Neural progenitor cell (in vitro differentiated cells): Measurements from ENCODE around the gene DEAF1. TPM values are rescaled to one million over a fixed set of nuclear protein-coding genes. Genes with fewer than 3 reads are reported as not detected.

Source experiments
- DNase-seq: peaks from one replicate; pipeline ENCODE4 v3.0.0-alpha.2; 2016; ENCODE audit warnings: low spot score
- H2AFZ ChIP-seq: fragments of 200-600 bp; sonication (generic); replicated peaks from 2 replicates; pipeline ENCODE4 v1.6.1; 2016; ENCODE audit warnings: antibody characterized with exemption
- H3F3A ChIP-seq: fragments of 200-600 bp; sonication (generic); 2 replicates; pipeline ENCODE4 v1.6.1; 2016; ENCODE audit warnings: antibody characterized with exemption, low read depth
- H3K27ac ChIP-seq: fragments of 200-600 bp; sonication (generic); 2 replicates; pipeline ENCODE4 v1.5.1; 2016; ENCODE audit warnings: mild to moderate bottlenecking
- H3K27me3 ChIP-seq: fragments of 200-600 bp; sonication (generic); 2 replicates; pipeline ENCODE4 v1.6.1; 2016; ENCODE audit warnings: mild to moderate bottlenecking, moderate library complexity
- H3K36me3 ChIP-seq: fragments of 200-600 bp; sonication (generic); 2 replicates; pipeline ENCODE4 v1.5.1; 2016
- H3K4me1 ChIP-seq: fragments of 200-600 bp; sonication (generic); 2 replicates; pipeline ENCODE4 v1.6.1; 2016; ENCODE audit warnings: mixed run types
- H3K4me2 ChIP-seq: fragments of 200-600 bp; sonication (generic); 2 replicates; pipeline ENCODE4 v1.6.1; 2016
- H3K4me3 ChIP-seq: fragments of 200-600 bp; sonication (generic); 2 replicates; pipeline ENCODE4 v1.5.1; 2016
- H3K79me2 ChIP-seq: fragments of 200-600 bp; sonication (generic); 2 replicates; pipeline ENCODE4 v1.6.1; 2016; ENCODE audit warnings: low read depth
- H3K9ac ChIP-seq: fragments of 200-600 bp; sonication (generic); 2 replicates; pipeline ENCODE4 v1.6.1; 2016
- H3K9me3 ChIP-seq: fragments of 200-600 bp; sonication (generic); 2 replicates; pipeline ENCODE4 v1.5.1; 2016; ENCODE audit warnings: low read depth
- H4K20me1 ChIP-seq: fragments of 200-600 bp; sonication (generic); 2 replicates; pipeline ENCODE4 v1.6.1; 2016; ENCODE audit warnings: low read depth
- H3K27ac Mint-ChIP-seq: 3 replicates; pipeline ENCODE4 v1.8.0; 2021; ENCODE audit warnings: mixed read lengths
- H3K27me3 Mint-ChIP-seq: 2 replicates; pipeline ENCODE4 v1.8.0; 2022; ENCODE audit warnings: low read depth, mild to moderate bottlenecking, inconsistent platforms, moderate library complexity, mixed read lengths; ENCODE audit not compliant: insufficient read depth
- H3K36me3 Mint-ChIP-seq: 3 replicates; pipeline ENCODE4 v1.8.0; 2021; ENCODE audit warnings: mixed read lengths
- H3K4me1 Mint-ChIP-seq: 3 replicates; pipeline ENCODE4 v1.8.0; 2021; ENCODE audit warnings: mixed read lengths
- H3K4me3 Mint-ChIP-seq: 3 replicates; pipeline ENCODE4 v1.8.0; 2021; ENCODE audit warnings: mild to moderate bottlenecking, moderate library complexity, mixed read lengths
- H3K9me3 Mint-ChIP-seq: 3 replicates; pipeline ENCODE4 v1.8.0; 2020; ENCODE audit warnings: mixed read lengths
- CTCF ChIP-seq: fragments of 200-600 bp; sonication (generic); IDR thresholded peaks from 2 replicates; pipeline ENCODE4 v1.5.1; 2017; ENCODE audit warnings: antibody characterized with exemption, mild to moderate bottlenecking
- EZH2 ChIP-seq: fragments of 200-600 bp; sonication (generic); IDR thresholded peaks from 2 replicates; pipeline ENCODE4 v1.6.1; 2017; ENCODE audit warnings: antibody characterized with exemption, mild to moderate bottlenecking, moderate library complexity
- EZH2phosphoT487 ChIP-seq: fragments of 200-600 bp; sonication (generic); IDR thresholded peaks from 2 replicates; pipeline ENCODE4 v1.6.1; 2017; ENCODE audit warnings: antibody characterized with exemption
- total RNA-seq: library from RNA; depleted of rRNA; stranded (reverse); fragments of >200 nt; gene quantifications from 2 replicates; pipeline ENCODE4 v1.2.3, GENCODE V29; 2015; ENCODE audit warnings: low replicate concordance

DEAF1 gene
- total RNA-seq, 1 donor from 2014 or later = 38.4 TPM

- Histone ChIP-seq H2AFZ (no peak overlapping the region), H3K4me3 (peak overlapping the region; percentile 34), H3F3A (peaks cover 19% of the 10 kb centered on the region), H3K27me3 (peaks cover 24% of the 10 kb centered on the region), H3K4me1 (peaks cover 3% of the 10 kb centered on the region), H3K27ac (no peak overlapping the region), H3K9me3 (no peaks in the 10 kb centered on the region), H3K4me2 (peak overlapping the region; percentile 77), H3K79me2 (no peaks in the 10 kb centered on the region), H3K9ac (no peak overlapping the region), H3K36me3 (no peaks in the 10 kb centered on the region), H4K20me1 (no peaks in the 10 kb centered on the region)
- peaks cover 11% of the 10 kb centered on the region for H3K4me1 Mint-ChIP-seq
- H3K9me3 Mint-ChIP-seq = peaks cover 4% of the 10 kb centered on the region
- no peaks in the 10 kb centered on the region for H3K36me3 Mint-ChIP-seq
- no peak for DNase-seq
- H3K27me3 Mint-ChIP-seq = peaks cover 26% of the 10 kb centered on the region
- no peak overlapping the region for H3K27ac Mint-ChIP-seq
- TF ChIP-seq EZH2phosphoT487 = no peak
- no peak for TF ChIP-seq CTCF
- no peak for TF ChIP-seq EZH2
- peak overlapping the region; percentile 63 for H3K4me3 Mint-ChIP-seq
These were observed 25.1 kb upstream of the DEAF1 start for GRCh38 chr11:720017-720641.

GRCh38 chr11:719214-720016 lies 24.4 kb upstream of the DEAF1 start:
- H3K27me3 ChIP-seq = peaks cover 16% of the 10 kb centered on the region
- H3K36me3 ChIP-seq = no peaks in the 10 kb centered on the region
- no peaks in the 10 kb centered on the region for H3K9me3 ChIP-seq
- no peaks in the 10 kb centered on the region for H3K79me2 ChIP-seq
- Mint-ChIP-seq H3K9me3 (peaks cover 8% of the 10 kb centered on the region), H3K36me3 (no peaks in the 10 kb centered on the region), H3K4me3 (peak overlapping the region; percentile 66), H3K27me3 (peaks cover 19% of the 10 kb centered on the region), H3K27ac (no peak overlapping the region), H3K4me1 (peaks cover 9% of the 10 kb centered on the region)
- H4K20me1 ChIP-seq = no peaks in the 10 kb centered on the region
- H3K27ac ChIP-seq = no peak overlapping the region
- no peak for TF ChIP-seq CTCF
- TF ChIP-seq EZH2 = no peak
- no peak for TF ChIP-seq EZH2phosphoT487
- H3K4me3 ChIP-seq = no peak overlapping the region
- H3K9ac ChIP-seq = no peak overlapping the region
- peaks cover 17% of the 10 kb centered on the region for H3F3A ChIP-seq
- no peak overlapping the region for H3K4me2 ChIP-seq
- no peak for DNase-seq
- H3K4me1 ChIP-seq = peaks cover 3% of the 10 kb centered on the region
- no peak overlapping the region for H2AFZ ChIP-seq

GRCh38 chr11:714436-714835 lies 19.4 kb upstream of the DEAF1 start:
- H3K79me2 ChIP-seq = no peaks in the 10 kb centered on the region
- H3K9me3 ChIP-seq = no peaks in the 10 kb centered on the region
- Mint-ChIP-seq H3K36me3 (no peaks in the 10 kb centered on the region), H3K27ac (peak overlapping the region; percentile 44), H3K4me3 (no peak overlapping the region), H3K27me3 (peaks cover 9% of the 10 kb centered on the region), H3K9me3 (peaks cover 8% of the 10 kb centered on the region), H3K4me1 (peaks cover 11% of the 10 kb centered on the region)
- H3K4me1 ChIP-seq = no peaks in the 10 kb centered on the region
- no peaks in the 10 kb centered on the region for H3F3A ChIP-seq
- H3K9ac ChIP-seq = no peak overlapping the region
- no peaks in the 10 kb centered on the region for H3K36me3 ChIP-seq
- no peak overlapping the region for H3K4me3 ChIP-seq
- no peak overlapping the region for H3K27ac ChIP-seq
- H3K27me3 ChIP-seq = peaks cover 4% of the 10 kb centered on the region
- DNase-seq = no peak
- TF ChIP-seq EZH2phosphoT487 = no peak
- TF ChIP-seq CTCF = no peak
- no peak for TF ChIP-seq EZH2
- H3K4me2 ChIP-seq = no peak overlapping the region
- no peak overlapping the region for H2AFZ ChIP-seq
- H4K20me1 ChIP-seq = no peaks in the 10 kb centered on the region
